NCI-H2107 treated with DMSO at 0.1 percent for 48 hours (cell line): ENCODE results near the gene MBD6.

Source experiments
- DNase-seq: peaks from one replicate; lab custom pipeline; 2025; ENCODE audit not compliant: unreplicated experiment; lab: John Stamatoyannopoulos, UW

MBD6 gene

DNA sequence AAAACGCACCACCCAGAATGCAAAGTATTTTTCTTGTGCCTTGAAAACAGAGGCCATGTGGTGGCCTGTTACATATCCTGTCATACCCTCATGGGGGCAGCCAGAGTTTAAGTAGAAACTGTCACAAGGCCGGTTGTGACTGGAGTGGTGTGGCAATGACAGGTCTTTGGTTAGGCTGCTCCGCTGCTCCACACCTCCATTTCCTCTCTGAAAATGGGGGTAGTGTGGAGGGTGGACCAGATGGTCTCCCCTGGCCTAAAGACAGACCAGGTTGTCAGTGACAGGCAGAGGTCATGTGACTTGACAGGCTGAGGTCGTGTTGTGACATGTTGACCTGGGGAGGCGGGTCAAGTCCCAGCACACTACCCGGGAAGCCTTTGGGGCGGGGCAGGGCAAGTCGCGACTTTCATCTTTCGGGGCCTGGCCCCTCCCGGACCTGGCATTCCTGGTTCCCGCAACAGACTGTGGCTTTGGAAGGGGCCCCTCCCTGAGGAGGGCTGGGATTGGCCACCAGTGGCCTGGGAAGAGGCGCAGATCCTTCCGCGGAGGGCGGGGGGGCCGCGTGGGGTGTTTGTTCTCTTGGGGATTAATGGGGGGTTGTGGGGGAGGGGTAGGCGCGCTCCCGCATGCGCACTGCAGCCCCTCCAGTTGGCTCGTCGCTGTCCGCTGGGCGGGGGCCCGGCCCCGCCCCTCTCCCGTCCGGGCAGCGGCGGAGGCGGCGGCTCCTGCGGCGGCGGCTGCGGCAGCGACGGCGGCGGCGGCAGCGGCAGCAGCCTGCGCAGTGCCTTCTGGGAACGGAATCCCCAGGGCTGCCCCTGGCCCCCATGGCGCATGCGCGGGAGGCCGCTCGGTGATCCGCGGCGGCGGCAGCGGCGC is at the start of gene MBD6:
Gene MBD6 (plus strand): TSS at position 814 of the 876 bp plus-strand sequence. CDS start 1,480 bp downstream, outside the sequence.
- peak; percentile 76 for DNase-seq

- DNase-seq, result no peak
Measured at GRCh38 chr12:57473392-57473791, 49.2 kb upstream of the MBD6 start.

DNA sequence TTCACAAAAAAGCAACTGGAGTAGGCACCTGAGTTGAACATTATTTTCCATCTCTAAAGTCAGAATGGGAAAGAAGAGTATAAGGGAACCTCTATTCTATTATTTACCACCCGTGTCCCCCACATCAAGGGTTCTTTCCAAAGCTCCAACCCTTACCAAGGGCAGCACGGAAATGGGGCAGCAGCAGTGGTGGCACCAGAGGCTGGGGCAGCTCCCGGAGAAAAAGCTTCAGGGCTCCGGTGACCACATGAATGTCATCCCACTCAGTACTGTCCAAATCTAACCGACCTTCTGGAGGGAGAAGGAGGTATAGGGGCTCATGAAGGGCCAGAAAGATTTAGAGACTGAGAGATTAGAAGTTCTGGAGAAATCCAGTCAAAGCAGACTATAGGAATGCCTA is 48.7 kb upstream of the MBD6 start:
- no peak for DNase-seq

- DNase-seq, result no peak
Measured at GRCh38 chr12:57474430-57474829, 48.2 kb upstream of the MBD6 start.

- peak; percentile 55 for DNase-seq
Measured at GRCh38 chr12:57474862-57475261, 47.8 kb upstream of the MBD6 start.

DNA sequence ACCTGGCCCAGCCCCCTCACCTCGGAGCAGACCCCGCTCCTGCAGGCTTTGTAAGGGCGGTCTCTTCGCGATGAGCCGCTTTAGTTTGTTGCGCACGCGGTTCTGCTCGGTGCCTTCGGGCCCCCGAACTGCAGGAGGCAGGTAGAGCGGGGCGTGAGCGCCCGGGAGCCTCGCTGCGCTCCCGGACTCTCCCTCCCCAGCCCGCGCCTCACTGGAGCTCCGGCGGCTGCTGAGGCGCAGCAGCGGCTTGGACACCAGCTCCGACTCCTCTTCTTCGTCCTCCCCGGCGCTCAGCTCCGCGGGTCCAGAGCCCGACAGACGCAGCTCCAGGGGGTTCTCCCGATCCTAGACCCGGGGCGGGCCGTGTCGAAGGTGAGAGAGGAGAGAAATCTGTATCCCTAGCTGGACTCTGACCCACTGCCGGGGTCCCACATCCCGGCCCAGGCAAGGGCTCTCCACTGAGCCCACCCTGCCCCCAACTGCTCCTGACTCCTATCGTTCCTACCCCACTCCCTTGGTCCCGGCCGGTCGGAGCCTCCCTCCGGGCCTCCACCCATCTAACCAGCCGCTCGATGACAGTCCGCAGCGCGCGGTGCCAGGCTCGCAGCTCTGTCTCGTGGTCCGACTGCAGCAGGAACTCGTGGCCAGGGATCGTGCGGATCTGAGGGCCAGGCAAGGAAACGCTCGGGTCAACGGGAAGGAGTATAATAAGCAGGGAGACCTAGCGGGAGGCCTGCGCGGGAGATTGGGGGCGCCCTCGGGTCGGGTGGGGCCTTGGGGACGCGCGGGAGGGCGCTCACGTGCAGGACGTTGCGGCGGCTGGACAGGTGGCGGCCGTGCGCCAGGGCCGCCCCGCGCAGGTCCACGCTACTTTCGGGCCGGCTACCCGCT is 47.1 kb upstream of the MBD6 start:
- no peak for DNase-seq

GRCh38 chr12:57476162-57476992 is 46.2 kb upstream of the MBD6 start:
- no peak for DNase-seq

DNA sequence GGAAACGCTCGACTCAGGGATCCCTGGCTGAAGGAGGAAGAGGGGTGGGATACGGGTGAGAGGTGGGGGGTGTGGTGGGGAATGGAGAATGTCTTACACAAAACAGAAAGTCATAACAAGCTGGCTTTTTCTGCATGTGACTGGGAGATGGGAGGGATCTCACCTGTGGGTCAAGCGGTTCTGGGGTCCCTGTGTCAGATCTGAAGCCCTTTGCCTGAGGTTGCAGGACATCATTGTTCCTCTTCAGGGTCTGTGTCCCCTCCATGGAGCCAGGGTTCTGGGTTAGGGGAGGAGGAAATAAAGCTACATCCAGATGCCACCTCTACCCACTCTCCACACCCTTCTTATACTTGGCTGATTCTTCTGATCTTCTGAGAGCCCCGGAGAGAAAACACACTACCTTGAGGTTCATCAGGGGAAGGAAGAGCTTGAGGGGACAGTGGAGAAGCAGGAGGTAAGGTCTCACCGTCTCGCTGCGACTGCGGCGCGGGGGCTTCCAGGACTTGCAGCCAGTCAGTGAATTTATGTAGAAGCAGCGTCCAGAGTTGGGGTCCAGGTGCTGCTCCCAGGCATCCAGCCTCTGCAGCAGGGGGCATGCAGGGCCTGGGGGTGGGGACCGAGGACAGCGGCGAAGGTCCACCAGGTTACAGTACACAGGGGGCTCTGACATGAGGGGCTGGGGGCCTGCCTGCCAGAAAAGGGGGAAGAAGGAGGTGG is 45.5 kb upstream of the MBD6 start:
- no peak for DNase-seq

DNA sequence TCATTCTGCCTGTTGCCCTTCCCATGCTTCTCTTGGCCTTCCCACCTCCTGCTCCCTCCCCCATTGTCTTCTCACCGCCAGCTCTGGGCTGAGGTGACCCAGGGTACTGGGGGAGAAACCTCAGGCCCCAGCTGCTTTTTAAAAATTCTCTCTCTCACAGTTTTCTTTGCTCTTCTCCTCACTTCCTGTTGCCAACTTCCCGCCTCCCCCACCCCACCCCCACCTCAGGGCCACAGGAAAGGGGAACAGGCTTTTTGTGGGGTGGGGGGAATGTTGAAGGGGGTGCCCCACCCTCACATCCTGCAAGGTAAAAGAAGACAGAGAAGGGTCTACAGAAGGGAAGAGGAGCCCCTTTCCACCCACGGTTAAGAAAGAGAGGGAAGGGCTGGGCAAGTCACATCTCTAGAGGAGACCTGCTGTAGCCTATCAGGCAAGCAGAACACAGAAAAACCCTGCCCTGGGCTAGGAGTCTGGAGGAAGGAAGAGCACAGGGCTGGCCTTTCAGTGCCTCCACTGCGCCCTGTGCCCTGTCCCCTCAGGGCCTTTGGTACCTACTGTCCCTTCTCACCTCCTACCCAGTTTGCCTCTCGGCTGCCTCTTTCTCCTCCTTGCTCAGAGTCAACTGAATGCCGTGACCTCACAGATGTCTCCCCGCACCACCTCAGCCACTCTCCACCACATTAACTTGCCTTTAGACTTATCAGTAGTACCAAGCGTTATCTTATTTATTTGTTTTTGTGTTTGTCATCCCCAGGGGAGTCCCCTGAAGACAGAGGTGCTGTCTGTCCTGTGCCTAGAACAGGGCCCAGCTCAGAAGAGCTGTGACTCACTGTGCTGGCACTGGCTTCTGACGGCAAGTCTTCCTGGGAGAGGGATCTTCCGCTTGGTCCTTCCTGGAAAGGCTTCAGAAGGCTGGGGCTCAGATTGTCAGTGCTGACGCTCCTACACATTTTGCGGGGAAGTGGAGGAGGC is 44.6 kb upstream of the MBD6 start:
- DNase-seq, result no peak

DNA sequence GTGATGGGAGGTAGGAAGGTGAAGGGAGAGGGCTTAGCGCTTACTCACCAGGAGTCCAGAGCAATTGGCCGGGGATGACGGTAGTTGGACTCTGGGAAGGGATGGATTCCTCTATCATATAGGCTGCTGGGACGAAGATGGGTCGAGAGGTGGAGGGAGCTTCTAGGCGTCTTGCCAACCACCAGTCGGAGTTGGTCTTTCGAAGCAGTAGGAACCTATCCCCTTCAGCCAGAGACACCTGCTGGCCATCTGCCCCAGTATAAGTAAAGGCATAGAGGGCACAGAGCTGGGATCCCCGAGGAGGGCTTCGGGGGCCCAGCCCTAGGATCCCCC is 43.6 kb upstream of the MBD6 start:
- no peak for DNase-seq

- DNase-seq, result no peak
Measured at GRCh38 chr12:57479376-57480115, 43.1 kb upstream of the MBD6 start, which contains the start of gene ARHGAP9. Gene ARHGAP9 (minus strand): TSS chr12:57479866. CDS start chr12:57479406, 460 bp downstream.

DNA sequence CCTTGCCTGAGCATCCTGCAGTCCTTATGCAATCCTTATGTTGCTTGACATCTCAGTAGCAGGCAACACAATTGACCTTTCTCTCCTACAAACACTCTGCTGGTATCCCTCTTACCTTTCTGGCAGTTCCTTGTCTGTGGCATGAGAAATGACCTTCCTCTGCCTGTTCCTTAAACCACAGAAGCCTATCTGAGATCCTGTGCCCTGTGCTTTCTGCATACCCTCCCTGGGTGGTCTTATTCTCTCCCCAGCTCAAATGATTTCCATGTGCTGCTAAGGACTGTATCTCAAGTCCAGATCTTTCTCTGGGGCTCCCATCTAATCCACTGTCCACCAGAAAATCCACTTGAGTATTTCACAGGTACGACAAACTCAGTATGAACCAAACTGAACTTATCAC is 41.0 kb upstream of the MBD6 start:
- no peak for DNase-seq

DNA sequence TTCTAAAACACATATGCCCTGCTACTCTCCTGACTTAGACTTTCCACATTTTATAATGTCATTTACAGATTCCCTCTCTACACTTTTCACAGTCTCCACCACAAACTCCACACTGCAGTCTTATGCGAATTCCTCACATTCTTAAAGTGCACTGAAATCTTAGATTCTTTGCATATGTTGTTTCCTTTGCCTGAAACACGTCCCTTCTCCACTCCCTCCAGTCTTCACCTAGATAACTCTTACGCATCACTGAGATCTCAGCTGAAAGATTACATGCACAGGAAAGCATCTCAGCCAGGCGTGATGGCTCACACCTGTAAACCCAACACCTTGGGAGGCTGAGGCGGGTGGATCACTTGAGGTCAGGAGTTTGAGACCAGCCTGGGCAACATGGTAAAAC is 39.2 kb upstream of the MBD6 start:
- DNase-seq, result no peak

- no peak for DNase-seq
Measured at GRCh38 chr12:57485695-57486094, 36.9 kb upstream of the MBD6 start.

GRCh38 chr12:57487055-57487596 is 35.5 kb upstream of the MBD6 start:
- DNase-seq, result no peak

DNA sequence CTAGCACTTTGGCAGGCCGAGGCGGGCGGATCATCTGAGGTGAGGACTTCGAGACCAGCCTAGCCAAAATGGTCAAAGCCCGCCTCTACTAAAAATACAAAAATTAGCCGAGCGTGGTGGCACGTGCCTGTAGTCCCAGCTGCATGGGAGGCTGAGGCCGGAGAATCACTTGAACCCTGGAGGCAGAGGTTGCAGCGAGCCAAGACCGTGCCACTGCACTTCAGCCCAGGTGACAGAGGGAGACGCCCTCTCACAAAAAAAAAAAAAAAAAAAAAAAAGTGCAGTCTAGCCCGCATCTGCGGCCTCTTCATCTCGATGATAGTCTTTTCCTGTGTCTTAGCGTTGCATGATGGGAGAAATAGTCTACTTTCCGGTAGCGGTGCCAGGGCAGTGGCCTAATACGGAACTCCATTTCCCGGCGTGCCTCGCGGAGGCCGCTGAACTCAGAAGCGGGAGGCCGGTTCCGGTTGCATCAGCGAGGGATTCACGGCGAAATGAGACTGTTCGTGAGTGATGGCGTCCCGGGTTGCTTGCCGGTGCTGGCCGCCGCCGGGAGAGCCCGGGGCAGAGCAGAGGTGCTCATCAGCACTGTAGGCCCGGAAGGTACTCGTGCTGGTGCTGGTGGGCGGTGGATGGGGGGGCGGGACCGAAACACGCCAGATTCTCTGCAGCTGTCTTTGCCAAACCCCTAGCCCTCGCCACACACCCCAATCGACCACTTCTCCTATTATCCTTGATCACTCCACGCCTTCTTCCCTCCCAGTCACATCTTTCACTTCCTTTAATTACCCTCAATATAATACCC is 34.8 kb upstream of the MBD6 start, which contains the start of gene MARS1:
Gene MARS1 (plus strand): TSS at position 472 of the 805 bp plus-strand sequence. CDS start 23 bp downstream, at position 495.
- DNase-seq, result peak; percentile 96

DNA sequence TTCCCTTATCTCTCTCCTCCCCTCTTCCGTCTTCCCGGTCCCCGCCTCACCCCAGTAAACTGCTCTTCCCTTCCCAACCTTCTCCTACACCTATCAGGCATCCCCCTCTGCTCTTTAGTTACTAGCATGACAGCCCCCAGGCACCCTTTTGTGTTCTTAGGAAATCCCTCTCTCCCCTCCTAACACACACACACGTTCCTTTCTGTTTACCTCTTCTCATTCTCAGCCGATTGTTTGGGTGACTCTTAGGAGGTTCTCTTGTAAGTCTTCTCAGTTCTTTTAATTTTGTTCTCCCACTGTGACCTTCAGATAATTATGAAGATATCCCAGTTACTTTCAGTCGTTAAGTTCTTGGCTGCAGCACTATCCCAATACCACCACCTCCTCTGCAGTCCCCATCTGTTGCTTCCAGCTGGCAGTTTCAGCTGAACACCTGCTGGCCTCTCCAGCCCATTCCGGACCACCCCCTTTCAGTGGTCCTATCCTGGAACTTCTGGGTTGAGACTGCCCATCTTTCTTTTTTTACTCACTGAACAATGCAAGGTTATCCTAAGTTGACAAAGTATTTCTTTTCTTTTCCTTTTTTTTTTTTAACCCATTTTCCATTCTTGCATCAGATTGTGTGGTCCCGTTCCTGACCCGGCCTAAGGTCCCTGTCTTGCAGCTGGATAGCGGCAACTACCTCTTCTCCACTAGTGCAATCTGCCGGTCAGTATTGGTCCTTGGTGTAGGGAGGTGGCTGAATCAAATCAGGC is 34.0 kb upstream of the MBD6 start:
- DNase-seq, result no peak
